ENCODE measurements around the gene RAD51AP2. TPM values are rescaled to one million over a fixed set of nuclear protein-coding genes. Genes with fewer than 3 reads are reported as not detected.
A peak's percentile ranks its signal among the peaks of the same experiment; 100 is the strongest.
"Not testable (repeated sequence)": the region's sequence is repeated elsewhere in the genome, so short reads cannot be mapped to it uniquely, and the experiment has no call there.

The RAD51AP2 gene
- polyA plus RNA-seq (2013, experiment 1 of 2; ENCODE audit: insufficient read length), result 0.12 TPM
- 0.10 TPM for polyA plus RNA-seq (2013, experiment 2 of 2; ENCODE audit: insufficient read length)

GRCh38 chr2:17518212-17519154 lies at the start of gene RAD51AP2:
Gene RAD51AP2, minus strand, starts transcription at chr2:17518440. Its CDS starts 25 bp downstream, at chr2:17518415.
- DNase-seq, result peak; percentile 90

GRCh38 chr2:17565726-17566125 lies 47.5 kb upstream of the RAD51AP2 start:
- DNase-seq, result not testable (repeated sequence)

- no peak for DNase-seq
These were observed 40.6 kb upstream of the RAD51AP2 start for GRCh38 chr2:17558878-17559277.

- no peak for DNase-seq
These were observed 39.8 kb upstream of the RAD51AP2 start for GRCh38 chr2:17558053-17558452.

GRCh38 chr2:17557596-17557995 lies 39.4 kb upstream of the RAD51AP2 start:
- no peak for DNase-seq

- DNase-seq, result no peak
These were observed 36.9 kb upstream of the RAD51AP2 start for GRCh38 chr2:17555150-17555549.

- DNase-seq, result no peak
These were observed 32.7 kb upstream of the RAD51AP2 start for GRCh38 chr2:17550907-17551306.

GRCh38 chr2:17547737-17548136 lies 29.5 kb upstream of the RAD51AP2 start:
- no peak for DNase-seq

GRCh38 chr2:17547237-17547636 lies 29.0 kb upstream of the RAD51AP2 start:
- DNase-seq, result no peak

GRCh38 chr2:17545680-17546613 lies 27.7 kb upstream of the RAD51AP2 start:
- no peak for DNase-seq

- DNase-seq, result peak; percentile 90
These were observed 26.0 kb upstream of the RAD51AP2 start for GRCh38 chr2:17544256-17544655.

- DNase-seq, result peak; percentile 73
These were observed 25.6 kb upstream of the RAD51AP2 start for GRCh38 chr2:17543848-17544247.

GRCh38 chr2:17543131-17543660 lies 25.0 kb upstream of the RAD51AP2 start:
- no peak for DNase-seq

- no peak for DNase-seq
These were observed 24.2 kb upstream of the RAD51AP2 start for GRCh38 chr2:17542471-17542870.

GRCh38 chr2:17541531-17541950 lies 23.3 kb upstream of the RAD51AP2 start:
- DNase-seq, result no peak

GRCh38 chr2:17540813-17541530 lies 22.7 kb upstream of the RAD51AP2 start:
- no peak for DNase-seq

- DNase-seq, result peak; percentile 96
These were observed 22.0 kb upstream of the RAD51AP2 start, which contains the start of gene VSNL1 for GRCh38 chr2:17540093-17540812. Gene VSNL1, plus strand, starts transcription at chr2:17540696. Its CDS starts 51,379 bp downstream, at chr2:17592075.

GRCh38 chr2:17539611-17540092 lies 21.4 kb upstream of the RAD51AP2 start:
- peak; percentile 76 for DNase-seq

GRCh38 chr2:17538844-17539554 lies 20.8 kb upstream of the RAD51AP2 start:
- peak; percentile 70 for DNase-seq

All from fibroblast of skin of abdomen (primary cell).